Stimulated activated CD4-positive, alpha-beta T cell treated with anti-CD3 and anti-CD28 coated beads, Interleukin-1b, Interleukin-23, amount 100 ng/mL, for 4 hours (primary cell): Measurements from ENCODE around the gene TTC23L.

Experiments used
- DNase-seq, 2 donors: peaks; one replicate each; pipeline ENCODE4 v3.0.0-alpha.2; 2020; ENCODE audit warnings: low read depth in 2 of 2

Gene TTC23L

DNA sequence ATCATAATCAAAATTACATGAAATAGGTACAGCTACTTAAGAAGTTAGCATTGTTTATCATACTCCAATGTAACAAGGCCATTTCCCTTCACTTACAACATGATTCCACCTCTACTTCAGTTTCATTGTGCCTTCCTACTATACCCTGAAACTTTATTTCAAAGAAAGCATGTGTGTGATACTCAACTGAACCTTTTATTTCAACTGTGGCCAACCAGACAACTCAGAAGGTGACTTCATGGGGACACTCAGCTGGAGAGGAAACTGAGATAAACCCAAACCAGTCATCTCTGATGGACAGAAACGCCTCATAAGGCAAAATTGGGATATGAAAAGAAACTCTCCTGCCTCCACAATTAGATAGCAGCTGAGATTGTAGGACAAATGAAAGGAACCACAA is 5.9 kb upstream of the TTC23L start:
- DNase-seq: no peak

DNA sequence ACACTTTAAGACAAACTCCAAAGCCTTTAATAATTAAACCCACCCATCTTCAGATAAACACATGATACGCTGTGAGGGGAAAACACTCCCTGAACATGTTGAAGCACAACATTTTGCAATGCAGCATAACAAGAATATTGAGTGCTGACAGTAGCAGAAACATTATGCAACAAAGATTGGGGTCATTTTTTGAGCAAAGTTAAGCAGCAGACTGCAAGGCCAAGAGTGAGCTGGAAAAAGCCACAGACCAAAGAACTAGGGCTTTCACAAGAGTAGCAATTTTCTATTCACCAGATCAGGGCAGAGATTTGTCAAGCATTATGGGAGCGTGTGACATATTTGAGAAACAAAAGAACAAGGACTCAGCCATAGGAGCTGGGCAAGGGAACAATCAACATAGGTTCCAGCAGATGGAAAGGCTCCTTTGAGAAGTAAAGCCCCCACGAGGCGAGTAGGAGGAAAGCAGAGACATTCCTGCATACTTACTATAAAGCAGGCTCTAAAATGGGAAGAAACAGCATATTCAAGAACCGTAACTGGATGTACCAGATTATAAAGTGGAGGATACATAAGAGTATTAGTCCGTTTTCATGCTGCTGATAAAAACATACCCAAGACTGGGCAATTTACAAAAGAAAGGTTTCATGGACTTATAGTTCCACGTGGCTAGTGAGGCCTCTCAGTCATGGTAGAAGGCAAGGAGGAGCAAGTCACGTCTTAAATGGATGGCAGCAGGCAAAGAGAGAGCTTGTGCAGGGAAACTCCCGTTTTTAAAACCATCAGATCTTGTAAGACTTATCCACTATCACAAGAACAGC is 4.8 kb upstream of the TTC23L start:
- no peak for DNase-seq

DNA sequence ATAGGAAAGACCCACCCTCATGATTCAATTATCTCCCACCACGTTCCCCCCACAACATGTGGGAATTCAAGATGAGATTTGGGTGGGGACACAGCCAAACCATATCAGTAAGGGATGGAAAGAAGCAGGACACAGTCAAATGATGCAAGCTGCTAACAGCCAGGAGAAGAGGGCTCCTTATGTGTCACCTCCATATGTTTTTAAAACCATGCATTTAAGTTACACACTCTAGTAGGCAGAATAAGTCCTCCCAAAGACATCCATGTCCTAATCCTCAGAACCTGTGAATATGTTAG is 4.2 kb upstream of the TTC23L start:
- DNase-seq: no peak

DNA sequence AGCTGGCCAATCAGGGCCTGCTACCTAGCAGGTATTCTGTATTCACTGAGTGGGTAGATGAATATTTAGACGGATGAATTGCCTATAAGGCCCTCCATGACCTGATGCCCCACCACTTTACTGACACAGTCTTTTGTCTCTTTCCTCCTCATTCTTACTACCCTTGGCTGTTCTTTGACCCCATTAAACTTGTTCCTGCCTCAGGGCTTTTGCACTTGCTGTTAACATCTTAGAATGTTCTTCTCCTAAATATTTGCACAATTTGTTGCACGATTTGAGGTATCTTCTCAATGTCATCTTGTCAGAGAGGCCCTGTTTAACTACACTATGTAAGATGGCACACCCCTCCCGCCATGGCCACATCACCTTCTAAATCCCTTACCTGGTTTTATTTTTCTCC is 3.3 kb upstream of the TTC23L start:
- DNase-seq: no peak

DNA sequence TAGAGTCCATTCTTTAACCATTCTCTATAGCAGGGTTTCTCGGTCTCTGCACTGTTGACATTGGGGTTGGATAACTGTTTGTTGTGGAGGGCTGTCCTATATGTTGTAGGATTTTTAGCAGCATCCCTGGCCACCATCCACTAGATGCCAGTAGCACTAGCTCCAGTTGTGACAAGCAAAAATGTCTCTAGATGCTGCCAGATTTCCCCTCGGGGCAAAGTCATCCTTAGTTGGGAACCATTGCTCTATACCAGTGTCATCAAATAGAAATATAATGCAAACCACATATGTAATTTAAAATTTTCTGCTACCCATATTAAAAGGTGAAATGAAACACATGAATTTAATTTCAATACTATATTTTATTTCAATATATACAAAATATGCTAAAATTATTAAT is 2.9 kb downstream of the TTC23L start:
- no peak for DNase-seq

DNA sequence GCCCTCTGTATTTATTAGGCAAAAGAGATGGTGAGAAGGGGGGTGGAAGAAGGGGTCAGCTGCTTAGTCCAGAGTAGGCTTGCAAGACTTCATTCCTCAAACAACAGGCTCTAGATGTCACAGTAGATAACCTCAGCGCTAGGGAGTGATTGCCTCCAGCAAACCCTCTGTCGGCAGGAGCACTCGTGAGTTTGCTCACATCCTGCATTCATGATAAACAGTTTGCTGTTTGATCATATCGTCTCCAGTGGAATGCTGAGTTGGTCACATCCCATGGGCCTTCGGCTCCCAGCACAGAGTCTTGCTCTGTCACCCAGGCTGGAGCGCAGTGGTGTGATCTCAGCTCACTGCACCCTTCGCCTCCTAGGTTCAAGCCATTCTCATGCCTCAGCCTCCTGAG is 3.6 kb downstream of the TTC23L start:
- DNase-seq: no peak

DNA sequence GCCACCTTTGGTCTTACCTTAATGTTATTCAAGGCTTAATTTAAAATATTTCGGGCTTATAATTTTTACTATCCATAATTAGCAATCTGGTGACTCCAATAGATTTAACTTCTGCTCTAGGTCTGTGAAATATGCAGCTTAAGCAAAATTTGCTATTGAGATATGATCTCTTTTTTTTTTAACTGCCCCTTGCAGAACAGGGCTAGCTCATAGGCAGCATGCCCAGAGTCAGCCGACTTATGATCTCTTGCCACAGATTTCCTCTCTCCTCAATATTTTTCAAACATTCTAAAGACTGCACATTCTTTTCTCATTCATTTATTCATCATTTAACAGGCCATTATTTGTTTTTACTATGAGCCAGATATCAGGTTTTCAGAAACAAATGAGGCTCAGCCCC is 4.5 kb downstream of the TTC23L start:
- DNase-seq: no peak

DNA sequence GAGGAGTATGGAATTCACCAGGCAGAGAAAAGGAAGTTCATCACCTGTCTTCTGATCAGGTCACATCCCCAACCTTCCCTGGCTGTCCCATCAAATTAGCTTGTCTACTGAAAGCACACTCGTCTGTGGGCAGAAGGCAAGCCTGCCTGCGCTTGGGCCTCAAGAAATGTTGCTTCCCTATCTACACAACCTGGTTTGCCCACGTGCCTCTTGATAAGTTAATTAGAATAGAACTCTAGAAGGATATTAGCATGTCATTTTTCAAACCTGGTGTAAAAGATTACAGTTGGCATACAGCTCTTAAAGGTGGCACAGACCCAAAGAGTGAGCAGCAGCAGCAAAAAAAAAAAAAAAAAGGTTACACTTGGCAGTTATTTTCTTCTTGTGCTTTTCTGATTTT is 5.1 kb downstream of the TTC23L start:
- DNase-seq: no peak

DNA sequence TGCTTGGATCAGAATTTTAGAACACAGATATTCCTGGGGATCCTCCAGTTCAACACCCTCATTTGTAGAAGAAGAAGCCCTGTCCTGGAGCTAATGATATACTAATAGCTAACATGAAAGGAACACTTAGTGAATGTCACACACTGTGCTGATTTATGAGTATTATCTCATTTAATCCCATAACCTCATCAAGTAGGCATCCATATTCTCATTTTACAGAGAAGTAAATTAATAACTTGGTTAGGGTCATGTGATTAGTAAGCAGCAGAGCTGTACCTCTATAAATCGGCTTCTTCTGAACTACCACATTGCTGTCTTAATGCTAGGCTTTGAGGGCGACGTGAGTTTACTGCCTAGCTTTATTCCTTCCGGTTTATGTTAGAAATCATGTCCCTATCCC is 6.0 kb downstream of the TTC23L start:
- no peak for DNase-seq

DNA sequence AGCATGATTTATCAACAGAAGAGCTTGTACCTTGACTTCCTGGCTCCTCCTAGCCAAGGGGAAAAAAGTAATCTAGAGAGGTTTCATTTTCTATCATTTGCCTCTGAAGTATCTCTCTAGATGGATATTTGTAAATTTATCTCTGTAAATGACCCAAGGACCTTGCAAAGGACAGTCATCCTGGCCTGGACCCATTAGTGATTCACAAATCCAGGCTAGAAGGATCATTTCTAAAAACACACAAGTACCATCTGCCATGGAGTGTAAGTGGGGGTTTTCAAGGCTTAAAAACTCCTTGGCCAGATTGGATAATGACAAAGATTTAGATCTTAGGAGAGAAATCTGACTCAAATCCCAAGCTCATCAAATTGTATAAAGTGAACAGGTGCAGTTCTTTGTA is 8.1 kb downstream of the TTC23L start:
- no peak for DNase-seq

DNA sequence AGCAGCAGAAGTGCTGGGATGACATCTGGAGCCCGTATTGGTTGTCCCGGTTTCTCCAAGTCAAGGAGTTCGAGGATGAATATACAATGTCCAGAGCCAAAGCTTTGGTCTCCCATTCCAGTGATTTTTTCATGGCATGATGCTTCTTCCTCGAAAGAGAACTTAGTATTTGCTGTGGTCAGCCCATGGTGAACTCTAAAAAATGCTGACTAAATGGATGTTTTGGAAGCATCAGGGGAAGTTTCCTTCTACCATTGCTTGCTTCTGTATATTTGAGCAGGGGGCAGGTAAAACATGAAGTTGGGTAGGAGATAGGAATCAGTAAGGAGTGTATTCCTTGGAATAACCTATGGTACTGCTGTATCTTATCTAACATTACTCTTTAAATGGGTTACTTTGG is 8.6 kb downstream of the TTC23L start:
- DNase-seq: no peak

DNA sequence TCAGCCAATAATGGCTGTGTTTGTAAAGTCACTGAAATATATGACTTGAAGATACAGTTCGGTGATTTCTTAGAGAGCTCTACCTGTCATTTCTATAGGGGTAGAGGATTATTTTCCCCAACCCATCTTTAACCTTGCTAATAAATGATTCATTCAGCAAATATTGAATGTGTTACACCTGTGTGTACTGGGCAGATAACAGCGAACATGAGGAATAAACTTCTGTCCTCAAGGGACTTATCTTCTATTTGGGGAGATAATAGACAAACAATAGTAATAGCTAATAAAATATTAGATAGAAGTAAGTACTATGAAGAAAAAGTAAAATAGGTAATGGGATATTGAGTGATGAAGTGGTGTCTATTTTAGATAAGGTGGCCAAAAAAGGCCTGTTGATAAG is 9.3 kb downstream of the TTC23L start:
- DNase-seq: no peak

DNA sequence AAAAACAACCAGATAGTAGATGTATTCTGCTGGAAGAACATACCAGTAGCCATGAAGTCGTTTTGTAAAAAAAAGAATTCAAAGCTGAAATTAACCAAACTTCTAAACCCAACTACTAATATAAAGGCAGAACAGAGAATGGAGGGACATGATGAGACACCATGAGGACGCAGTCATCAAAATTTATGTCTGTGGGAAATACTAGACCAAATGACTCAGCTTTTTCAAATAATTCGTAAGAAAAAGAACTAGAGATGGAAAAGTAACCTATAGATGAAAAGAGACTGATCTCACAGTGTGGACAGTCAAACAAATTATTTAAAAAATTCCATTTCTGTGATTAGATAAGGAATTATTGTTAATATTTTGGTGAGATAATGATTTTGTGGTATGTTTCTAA is 10.3 kb downstream of the TTC23L start:
- DNase-seq: no peak

DNA sequence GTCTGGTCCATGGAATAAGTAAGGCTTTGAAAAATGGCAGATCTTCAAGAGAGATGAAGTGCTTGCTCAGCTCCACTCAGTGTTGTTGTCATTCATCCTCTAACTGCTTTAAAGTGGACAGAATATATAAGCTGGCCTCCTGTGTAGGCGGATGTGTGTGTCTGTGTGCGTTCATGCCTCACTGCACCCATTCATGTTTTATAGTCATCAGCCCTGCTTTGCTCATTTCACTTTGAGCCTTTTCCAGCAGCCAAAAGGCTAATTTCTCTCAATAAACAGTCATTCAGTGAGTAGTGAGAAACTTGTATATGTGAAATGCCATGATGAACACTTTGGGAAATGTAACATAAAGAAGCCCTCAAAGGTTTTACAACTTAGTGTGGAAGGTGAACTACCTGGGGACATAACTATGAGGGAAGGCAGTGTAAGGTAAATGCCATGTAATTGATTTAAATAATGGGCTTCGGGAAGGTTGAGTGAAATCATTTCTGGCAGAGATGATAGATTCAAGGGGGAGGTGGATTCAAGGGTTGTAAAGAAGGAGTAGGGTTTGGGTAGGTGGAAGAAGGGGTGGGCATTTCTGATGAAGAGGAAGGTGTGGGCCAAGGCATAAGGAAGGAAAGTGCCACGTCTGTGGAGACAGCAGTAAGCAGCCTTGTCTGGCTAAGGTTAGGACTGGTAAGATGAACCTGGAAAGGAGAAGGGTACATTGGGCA is 15.7 kb downstream of the TTC23L start:
- DNase-seq: no peak

DNA sequence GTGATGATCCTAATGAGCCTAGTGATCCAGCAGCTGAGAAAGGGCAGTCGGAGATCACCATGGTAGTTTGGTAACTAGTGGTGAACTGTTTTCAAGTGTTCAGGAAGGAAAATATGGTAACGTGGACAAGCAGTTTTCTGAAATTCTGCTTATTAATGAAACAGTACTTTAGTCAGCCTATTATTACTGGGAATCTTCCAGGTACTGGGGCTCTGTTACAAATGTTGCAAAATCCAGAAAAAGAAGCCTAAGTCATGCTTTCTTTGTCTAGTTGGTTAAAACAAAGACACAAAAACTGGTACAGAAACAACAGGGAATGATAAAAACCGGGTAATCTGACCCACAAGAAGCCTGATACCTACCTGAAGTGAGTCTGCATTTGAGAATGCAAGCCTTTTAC is 18.2 kb downstream of the TTC23L start:
- DNase-seq: no peak

DNA sequence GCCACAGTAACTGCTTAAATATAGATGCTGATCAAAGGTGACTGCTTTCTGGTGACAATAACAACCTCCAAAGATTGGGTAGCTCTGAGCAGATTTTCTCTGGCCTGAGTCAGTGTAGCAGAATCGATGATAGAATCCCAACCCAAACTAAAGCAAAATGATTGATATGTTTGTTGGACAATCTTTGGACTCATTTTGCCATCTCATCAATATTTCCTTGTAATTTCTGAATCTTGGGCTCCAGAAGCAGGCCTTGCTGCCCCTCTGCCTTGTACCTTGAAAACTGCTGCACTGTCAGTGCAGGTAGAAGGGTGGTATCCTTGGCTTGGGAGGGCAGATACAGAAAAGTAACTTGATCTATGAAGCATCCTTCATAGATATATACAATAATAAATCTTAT is 18.9 kb downstream of the TTC23L start:
- DNase-seq: no peak

DNA sequence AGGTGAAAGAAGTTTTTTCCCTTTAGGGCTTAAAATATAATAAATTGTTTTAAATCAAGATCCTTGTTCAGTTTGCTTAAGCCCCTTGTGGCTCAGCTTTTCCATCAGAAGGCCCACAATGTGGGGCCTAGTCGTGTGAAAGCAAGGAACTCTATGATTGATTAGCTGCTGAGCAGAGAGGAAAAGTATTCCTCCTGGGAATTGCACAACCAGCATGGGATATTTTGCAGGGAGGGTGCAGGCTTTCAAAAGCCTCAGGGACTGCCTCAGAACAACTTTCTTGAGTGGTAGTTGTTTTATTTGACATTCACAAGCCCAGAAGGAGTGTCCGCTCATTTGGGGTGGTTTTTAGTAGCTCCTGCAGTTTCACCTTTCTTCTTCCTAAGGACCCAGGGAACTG is 19.8 kb downstream of the TTC23L start:
- no peak for DNase-seq

DNA sequence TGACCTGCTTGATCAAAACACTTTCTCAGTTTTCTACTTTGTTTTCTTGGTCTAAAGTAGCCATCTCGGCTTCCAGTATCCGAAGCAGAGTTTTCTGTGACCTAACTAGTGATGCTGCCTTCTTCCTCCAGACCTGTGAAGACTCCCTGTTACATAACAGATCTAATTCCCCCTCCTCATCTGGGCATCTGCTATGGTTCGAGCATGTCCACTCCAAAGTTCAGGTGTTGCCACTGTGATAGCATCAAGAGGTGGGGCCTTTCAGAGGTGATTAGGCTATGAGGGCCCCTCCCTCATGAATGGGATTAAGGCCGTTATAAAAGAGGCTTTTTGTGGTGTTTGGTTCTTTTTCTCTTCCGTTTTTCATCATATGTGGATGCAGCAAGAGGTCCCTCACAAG is 20.3 kb downstream of the TTC23L start:
- DNase-seq: no peak

DNA sequence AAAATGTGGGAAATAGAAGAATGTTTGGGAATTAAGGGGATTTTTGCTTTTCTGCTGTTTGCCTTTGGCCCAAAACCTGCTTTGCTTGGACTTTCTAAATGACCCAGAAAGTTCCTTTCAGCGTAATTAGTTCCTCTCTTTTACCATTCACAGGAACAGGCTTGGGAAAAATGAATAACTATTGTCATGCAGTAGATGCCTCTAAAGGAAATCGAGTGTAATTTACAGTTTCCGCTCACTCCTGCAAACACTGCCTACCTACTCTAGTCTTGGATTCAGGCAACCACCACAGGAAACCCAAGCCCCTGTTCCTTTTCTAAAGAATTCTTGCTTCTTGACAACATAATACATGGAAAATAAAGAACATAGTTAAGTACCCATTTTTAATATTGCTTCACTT is 25.0 kb downstream of the TTC23L start:
- no peak for DNase-seq

DNA sequence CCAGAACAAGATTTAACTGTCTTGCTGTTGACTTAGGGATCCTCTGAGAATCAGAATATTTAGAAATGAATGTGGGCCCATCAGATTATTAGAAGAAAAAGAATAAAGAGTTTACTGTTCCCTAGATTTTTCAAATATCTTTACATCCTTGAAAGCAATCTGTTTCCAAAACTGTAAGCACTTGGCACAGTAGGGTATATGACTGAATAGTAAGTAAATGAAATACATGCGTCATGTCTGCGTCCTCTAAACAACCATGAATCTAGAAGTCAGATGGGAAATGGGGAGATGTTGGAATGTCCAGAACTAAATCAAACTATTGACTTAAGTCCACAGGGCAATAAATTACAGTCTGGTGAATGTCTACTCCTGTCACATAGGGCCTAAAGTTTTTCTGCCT is 26.1 kb downstream of the TTC23L start:
- DNase-seq: no peak

DNA sequence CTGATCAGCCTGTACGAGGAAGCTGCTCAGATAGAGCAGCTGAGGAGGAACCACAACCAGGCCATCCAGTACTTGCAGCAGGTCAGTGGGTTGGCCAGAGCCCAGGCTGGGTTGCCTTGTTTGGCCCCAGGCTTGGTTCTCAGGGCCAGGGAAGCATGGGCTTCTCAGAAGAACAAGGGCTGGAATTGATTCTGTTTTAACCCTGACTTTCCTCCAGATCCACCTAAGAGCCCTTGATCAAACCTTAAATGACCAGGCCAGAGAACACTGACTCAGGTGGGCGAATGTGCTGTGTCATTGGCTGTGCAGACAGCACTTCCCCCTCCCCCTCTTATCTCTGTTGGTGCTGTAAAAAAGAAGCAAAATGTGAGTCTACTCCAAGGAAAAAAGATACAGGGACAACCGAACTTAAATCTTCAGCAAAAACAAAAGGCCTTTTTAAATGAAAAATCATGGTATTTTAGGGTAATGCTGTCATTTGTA is 28.1 kb downstream of the TTC23L start:
- no peak for DNase-seq

DNA sequence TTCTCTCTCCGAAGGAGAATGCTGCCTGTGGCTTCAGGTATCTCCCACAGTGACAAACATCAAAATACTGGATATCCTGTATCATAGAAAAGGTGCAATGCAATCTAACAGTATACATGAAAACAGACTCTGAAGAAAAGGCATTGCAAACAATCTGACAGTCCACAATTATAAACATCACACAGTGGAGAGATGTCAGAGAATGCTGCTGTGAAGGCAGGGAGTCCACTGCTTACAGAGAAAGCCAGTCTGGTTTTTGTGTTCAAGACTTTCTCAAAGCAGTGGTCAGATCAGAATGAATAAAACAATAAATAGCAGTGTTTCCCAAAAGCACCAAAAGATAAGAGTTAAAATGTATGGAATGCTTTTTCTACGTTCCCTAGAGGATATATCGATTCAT is 28.7 kb downstream of the TTC23L start:
- no peak for DNase-seq

DNA sequence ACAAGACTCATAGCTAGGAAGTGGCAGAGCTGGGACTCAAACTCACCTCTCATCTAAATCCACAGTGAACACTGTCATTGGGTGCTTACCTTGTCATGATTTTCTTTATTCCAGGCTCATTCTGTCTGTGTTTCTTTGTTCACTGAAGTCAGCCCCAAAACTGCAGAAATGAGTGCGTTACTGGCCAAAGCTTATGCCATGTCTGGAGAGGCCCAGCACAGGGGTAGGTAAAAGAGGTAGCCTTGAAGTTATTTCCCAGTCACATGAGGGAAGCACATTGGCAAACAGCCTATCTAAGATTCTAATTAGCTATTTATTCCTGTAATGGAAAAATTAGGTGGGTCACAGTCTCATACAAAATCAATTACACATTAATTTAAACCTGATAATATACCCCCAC is 29.8 kb downstream of the TTC23L start:
- no peak for DNase-seq

DNA sequence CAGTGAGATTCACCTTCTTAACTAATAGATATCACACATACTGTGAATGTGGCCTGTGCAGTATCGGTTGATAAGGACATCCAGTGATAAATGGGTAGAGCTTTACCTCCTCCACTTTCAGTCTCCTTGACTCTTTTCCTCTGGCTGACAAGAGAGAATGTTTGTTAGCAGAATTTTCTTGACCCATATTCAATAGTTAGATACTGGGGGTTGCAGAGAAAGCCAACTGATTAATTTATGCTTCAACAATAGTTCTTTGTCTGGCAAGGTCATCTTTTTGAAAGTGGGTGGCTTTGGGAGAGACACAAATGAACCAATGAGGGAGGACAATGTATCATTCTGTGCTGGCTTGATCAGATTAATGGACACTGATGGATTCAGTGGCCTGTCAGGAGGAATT is 30.3 kb downstream of the TTC23L start:
- no peak for DNase-seq
